ENCODE data around the gene SH3RF1.

DNA sequence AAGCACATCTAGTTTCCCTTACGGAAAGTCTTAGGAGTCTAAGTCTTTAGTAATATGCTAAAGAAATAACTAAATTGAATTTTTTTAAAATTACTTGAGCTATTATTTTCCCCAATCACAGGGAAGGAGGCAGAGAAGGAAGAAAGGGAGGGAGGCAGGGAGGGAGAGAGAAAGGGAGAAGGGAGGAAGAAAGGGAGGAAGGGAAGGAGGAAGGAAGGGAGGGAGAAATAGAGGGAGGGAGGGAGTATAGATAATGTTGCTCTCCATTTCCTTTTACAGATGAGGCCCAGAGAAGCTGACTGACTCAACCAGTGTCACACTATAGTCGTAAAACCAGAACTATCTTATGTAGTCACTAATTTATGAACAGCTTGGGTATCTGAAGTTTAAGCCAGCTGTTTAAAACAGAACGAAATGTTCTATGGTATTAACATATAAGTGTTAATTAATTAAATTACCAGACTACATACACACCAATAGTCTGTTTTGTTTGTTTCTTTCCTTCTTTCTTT lies 14.6 kb downstream of the SH3RF1 start:
- TF ChIP-seq, protein P1, sequence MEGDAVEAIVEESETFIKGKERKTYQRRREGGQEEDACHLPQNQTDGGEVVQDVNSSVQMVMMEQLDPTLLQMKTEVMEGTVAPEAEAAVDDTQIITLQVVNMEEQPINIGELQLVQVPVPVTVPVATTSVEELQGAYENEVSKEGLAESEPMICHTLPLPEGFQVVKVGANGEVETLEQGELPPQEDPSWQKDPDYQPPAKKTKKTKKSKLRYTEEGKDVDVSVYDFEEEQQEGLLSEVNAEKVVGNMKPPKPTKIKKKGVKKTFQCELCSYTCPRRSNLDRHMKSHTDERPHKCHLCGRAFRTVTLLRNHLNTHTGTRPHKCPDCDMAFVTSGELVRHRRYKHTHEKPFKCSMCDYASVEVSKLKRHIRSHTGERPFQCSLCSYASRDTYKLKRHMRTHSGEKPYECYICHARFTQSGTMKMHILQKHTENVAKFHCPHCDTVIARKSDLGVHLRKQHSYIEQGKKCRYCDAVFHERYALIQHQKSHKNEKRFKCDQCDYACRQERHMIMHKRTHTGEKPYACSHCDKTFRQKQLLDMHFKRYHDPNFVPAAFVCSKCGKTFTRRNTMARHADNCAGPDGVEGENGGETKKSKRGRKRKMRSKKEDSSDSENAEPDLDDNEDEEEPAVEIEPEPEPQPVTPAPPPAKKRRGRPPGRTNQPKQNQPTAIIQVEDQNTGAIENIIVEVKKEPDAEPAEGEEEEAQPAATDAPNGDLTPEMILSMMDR (IDR thresholded peaks at IDR 0.05), result no peak
- no peak for TF ChIP-seq POLR2A (IDR thresholded peaks at IDR 0.05)

All from uterus (tissue), 2 donors.